CD4-positive, CD25-positive, alpha-beta regulatory T cell (primary cell): ENCODE results near the gene RAB3A. TPM values are rescaled to one million over a fixed set of nuclear protein-coding genes. Genes with fewer than 3 reads are reported as not detected.
A peak's percentile ranks its signal among the peaks of the same experiment; 100 is the strongest.

Experiments used
- ATAC-seq, 2 donors: fragments of 150-1000 bp; cut with Tn5 transposase; one replicate each; pipeline ENCODE4 v1.10.0; 2021; ENCODE audit warnings: low read depth in 2 of 2, moderate number of reproducible peaks in 2 of 2, moderate library complexity in 1 of 2
- DNase-seq, 3 donors: peaks; one replicate each; pipeline versions ENCODE4 v3.0.0 to v3.0.0-alpha.2; 2012 to 2022; ENCODE audit warnings: mixed read lengths in 1 of 3
- H3K27ac ChIP-seq: one replicate; pipeline ENCODE4 v1.7.0; 2013; ENCODE audit warnings: mild to moderate bottlenecking, low read length; ENCODE audit not compliant: insufficient read depth, poor library complexity, severe bottlenecking
- H3K27me3 ChIP-seq: one replicate; pipeline ENCODE4 v1.7.0; 2013; ENCODE audit warnings: low read length; ENCODE audit not compliant: control insufficient read depth, insufficient read depth
- H3K36me3 ChIP-seq: one replicate; pipeline ENCODE4 v1.7.0; 2013; ENCODE audit warnings: mild to moderate bottlenecking, low read length, moderate library complexity; ENCODE audit not compliant: control insufficient read depth, insufficient read depth
- H3K4me1 ChIP-seq: 2 replicates; pipeline ENCODE4 v1.7.0; 2013; ENCODE audit warnings: mild to moderate bottlenecking, low read length; ENCODE audit not compliant: insufficient read depth, control insufficient read depth, poor library complexity, severe bottlenecking
- H3K4me3 ChIP-seq: one replicate; pipeline ENCODE4 v1.7.0; 2013; ENCODE audit warnings: low read depth, mild to moderate bottlenecking, low read length, moderate library complexity
- H3K9me3 ChIP-seq, 2 experiments: 1 replicate in 1 of 2; 2 replicates in 1 of 2; pipeline ENCODE4 v1.7.0; 2013; ENCODE audit warnings: low read length in 2 of 2, mild to moderate bottlenecking in 1 of 2, moderate library complexity in 1 of 2; ENCODE audit not compliant: control insufficient read depth in 2 of 2
- H3K27ac Mint-ChIP-seq, 3 donors: one replicate each; pipeline ENCODE4 v1.8.0; 2020 to 2022; ENCODE audit warnings: mild to moderate bottlenecking in 3 of 3, mixed read lengths in 3 of 3, moderate library complexity in 2 of 3
- H3K27me3 Mint-ChIP-seq: one replicate; pipeline ENCODE4 v1.8.0; 2022; ENCODE audit warnings: mild to moderate bottlenecking, mixed read lengths
- H3K36me3 Mint-ChIP-seq: one replicate; pipeline ENCODE4 v1.8.0; 2020; ENCODE audit warnings: mixed read lengths
- H3K4me1 Mint-ChIP-seq, 4 donors: one replicate each; pipeline ENCODE4 v1.8.0; 2020 to 2022; ENCODE audit warnings: mixed read lengths in 4 of 4, mild to moderate bottlenecking in 1 of 4
- H3K4me3 Mint-ChIP-seq, 4 donors: one replicate each; pipeline ENCODE4 v1.8.0; 2020 to 2022; ENCODE audit warnings: mild to moderate bottlenecking in 4 of 4, mixed read lengths in 4 of 4, moderate library complexity in 3 of 4
- H3K9me3 Mint-ChIP-seq, 7 donors: one replicate each; pipeline ENCODE4 v1.8.0; 2020 to 2022; ENCODE audit warnings: mixed read lengths in 7 of 7, mild to moderate bottlenecking in 3 of 7, moderate library complexity in 2 of 7
- polyA plus RNA-seq, 4 donors: library from polyadenylated mRNA; unstranded; fragments of 300-500 nt; fragmentation: Illumina TruSeq; gene quantifications; one replicate each; pipeline ENCODE4 v1.2.3, GENCODE V29; 2021
- total RNA-seq: library from RNA; stranded (reverse); gene quantifications from one replicate; pipeline ENCODE4 v1.2.3, GENCODE V29; 2022

Gene RAB3A
- total and polyA plus RNA-seq, 5 donors from 2014 or later = 0.87 to 5.1 (median 1.4) TPM

DNA sequence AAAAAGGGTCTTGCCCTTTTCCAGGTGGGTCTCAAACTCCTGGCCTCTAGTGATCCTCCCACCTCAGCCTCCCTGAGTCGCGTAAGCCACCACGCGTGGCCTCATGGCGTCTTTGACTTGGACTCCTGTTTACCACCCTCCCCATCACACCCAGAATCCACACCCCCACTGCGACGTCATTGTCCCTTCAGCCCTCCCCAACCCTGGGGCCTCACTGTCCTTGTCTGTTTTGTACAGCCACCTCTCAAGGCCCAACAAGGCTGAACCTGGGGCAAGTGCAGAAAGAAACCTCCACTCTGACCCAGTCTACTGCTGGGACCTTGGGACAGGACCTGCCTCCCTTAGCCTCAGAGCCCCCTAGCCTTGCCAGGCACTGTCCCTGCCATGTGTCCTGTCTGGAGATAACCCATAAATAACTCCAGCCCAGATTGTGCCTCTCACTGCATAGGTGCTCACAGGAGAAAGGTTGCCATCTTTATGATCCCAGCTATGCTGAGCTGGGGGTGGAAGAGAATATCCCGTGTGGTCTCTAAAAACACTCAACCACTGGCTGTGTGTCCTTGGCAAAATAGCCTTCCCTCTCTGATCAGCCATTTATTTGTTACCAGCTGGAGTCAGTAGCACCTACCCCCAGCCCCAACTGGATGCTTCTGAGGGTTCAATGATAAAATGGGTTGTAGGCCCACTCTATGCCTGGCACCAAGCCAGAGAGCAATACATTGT lies 32.1 kb downstream of the RAB3A start:
- H3K4me1 Mint-ChIP-seq = peaks cover 3 to 25% (median 12%) of the 10 kb centered on the region in 4 donors
- H3K27me3 Mint-ChIP-seq = no peaks in the 10 kb centered on the region
- DNase-seq (no peak), ATAC-seq (no peak)
- Histone ChIP-seq H3K9me3 (no peaks in the 10 kb centered on the region), H3K4me3 (no peak overlapping the region), H3K36me3 (peaks cover 3% of the 10 kb centered on the region), H3K27me3 (no peaks in the 10 kb centered on the region), H3K27ac (no peak overlapping the region), H3K4me1 (peaks cover 8% of the 10 kb centered on the region)
- peak overlapping the region in 2 of 3 donors; percentile 76 to 87 for H3K27ac Mint-ChIP-seq
- peaks cover 5% of the 10 kb centered on the region for H3K36me3 Mint-ChIP-seq
- H3K4me3 Mint-ChIP-seq = peak overlapping the region in 3 of 4 donors; percentile 22 to 64 (median 41)
- no peaks in the 10 kb centered on the region for H3K9me3 Mint-ChIP-seq

- peaks cover 3% of the 10 kb centered on the region for H3K36me3 ChIP-seq
- H3K4me3 ChIP-seq = no peak overlapping the region
- H3K4me3 Mint-ChIP-seq = peak overlapping the region in 1 of 4 donors; percentile 27
- no peaks in the 10 kb centered on the region for H3K27me3 ChIP-seq
- peaks cover 3 to 25% (median 12%) of the 10 kb centered on the region in 4 donors for H3K4me1 Mint-ChIP-seq
- no peak for DNase-seq
- peaks cover 8% of the 10 kb centered on the region for H3K4me1 ChIP-seq
- no peak for ATAC-seq
- H3K9me3 ChIP-seq = no peaks in the 10 kb centered on the region
- H3K27ac Mint-ChIP-seq = peak overlapping the region in 2 of 3 donors; percentile 32 to 86
- H3K36me3 Mint-ChIP-seq = peaks cover 9% of the 10 kb centered on the region
- peaks cover 0 to 2% (median 0%) of the 10 kb centered on the region in 7 donors for H3K9me3 Mint-ChIP-seq
- H3K27me3 Mint-ChIP-seq = no peaks in the 10 kb centered on the region
- no peak overlapping the region for H3K27ac ChIP-seq
Observed at GRCh38 chr19:18170714-18171255, 33.1 kb downstream of the RAB3A start.

- Histone ChIP-seq H3K27ac (no peak overlapping the region), H3K4me3 (no peak overlapping the region), H3K4me1 (no peaks in the 10 kb centered on the region), H3K9me3 (no peaks in the 10 kb centered on the region), H3K36me3 (peaks cover 3% of the 10 kb centered on the region), H3K27me3 (no peaks in the 10 kb centered on the region)
- ATAC-seq (no peak), DNase-seq (no peak)
- Mint-ChIP-seq H3K27ac (no peak overlapping the region), H3K4me3 (no peak overlapping the region), H3K27me3 (no peaks in the 10 kb centered on the region), H3K9me3 (peaks cover 0 to 2% (median 0%) of the 10 kb centered on the region in 7 donors), H3K36me3 (peaks cover 12% of the 10 kb centered on the region), H3K4me1 (peaks cover 0 to 13% (median 6%) of the 10 kb centered on the region in 4 donors)
Observed at GRCh38 chr19:18168673-18169381, 35.0 kb downstream of the RAB3A start.

DNA sequence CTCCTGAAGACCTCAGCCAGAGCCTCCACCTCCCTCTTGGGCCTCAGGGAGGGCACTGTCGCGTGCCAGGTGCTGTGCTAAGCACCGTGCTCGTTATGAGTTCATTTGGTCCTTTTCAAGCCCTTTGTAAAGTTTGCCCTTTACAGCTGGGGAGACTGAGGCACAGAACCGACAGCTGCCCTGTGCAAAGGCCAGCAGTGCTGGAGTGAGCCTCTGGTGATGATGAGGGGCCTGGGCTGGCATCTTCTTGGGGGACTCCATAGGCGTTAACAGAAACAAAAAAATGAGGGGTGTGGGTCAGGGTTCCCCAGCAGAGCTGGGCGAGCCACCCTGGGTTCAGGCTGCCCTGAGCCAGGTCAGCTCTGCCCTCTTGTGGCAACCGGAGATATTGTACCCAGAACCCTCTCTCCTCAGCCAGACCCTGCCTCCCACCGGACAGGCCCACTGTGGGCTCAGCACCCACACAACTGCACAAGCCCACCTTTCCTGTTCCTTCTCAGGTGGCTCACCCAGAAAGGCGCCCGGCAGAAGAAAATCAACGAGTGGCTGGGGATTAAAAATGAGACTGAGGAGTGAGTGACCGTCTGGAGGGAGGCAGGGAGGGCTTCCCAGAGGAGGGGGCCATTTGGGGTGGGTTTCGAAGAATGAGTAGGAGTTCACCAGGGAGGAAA lies 35.7 kb downstream of the RAB3A start:
- Mint-ChIP-seq H3K9me3 (peaks cover 0 to 2% (median 0%) of the 10 kb centered on the region in 7 donors), H3K36me3 (peaks cover 12% of the 10 kb centered on the region), H3K27me3 (no peaks in the 10 kb centered on the region), H3K27ac (peak overlapping the region in 1 of 3 donors; percentile 47), H3K4me1 (peaks cover 0 to 8% (median 5%) of the 10 kb centered on the region in 4 donors), H3K4me3 (peak overlapping the region in 2 of 4 donors; percentile 32 to 61)
- H3K27me3 ChIP-seq = no peaks in the 10 kb centered on the region
- no peak overlapping the region for H3K27ac ChIP-seq
- peaks cover 8% of the 10 kb centered on the region for H3K36me3 ChIP-seq
- no peak overlapping the region for H3K4me3 ChIP-seq
- ATAC-seq (peak; percentile 61 to 79), DNase-seq (peak; percentile 42 to 64 (median 52))
- no peaks in the 10 kb centered on the region for H3K9me3 ChIP-seq
- no peaks in the 10 kb centered on the region for H3K4me1 ChIP-seq

DNA sequence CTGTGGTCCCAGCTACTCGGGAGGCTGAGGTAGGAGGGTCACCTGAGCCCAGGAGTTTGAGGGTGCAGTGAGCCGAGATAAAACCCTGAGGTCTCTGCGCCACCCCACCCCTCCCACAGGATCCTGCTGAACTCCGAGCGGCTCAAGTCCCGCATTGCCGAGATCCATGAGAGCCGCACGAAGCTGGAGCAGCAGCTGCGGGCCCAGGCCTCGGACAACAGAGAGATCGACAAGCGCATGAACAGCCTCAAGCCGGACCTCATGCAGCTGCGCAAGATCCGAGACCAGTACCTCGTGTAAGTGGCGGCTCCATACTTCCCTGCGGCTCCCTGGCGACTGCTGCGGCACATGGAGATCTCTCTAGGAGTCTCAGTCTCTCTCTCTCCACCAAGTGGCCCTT lies 36.8 kb downstream of the RAB3A start:
- DNase-seq (no peak), ATAC-seq (no peak)
- H3K27me3 ChIP-seq = no peaks in the 10 kb centered on the region
- H3K36me3 ChIP-seq = peaks cover 12% of the 10 kb centered on the region
- Mint-ChIP-seq H3K4me3 (no peak overlapping the region), H3K27me3 (no peaks in the 10 kb centered on the region), H3K9me3 (peaks cover 0 to 2% (median 0%) of the 10 kb centered on the region in 7 donors), H3K4me1 (peaks cover 0 to 5% (median 5%) of the 10 kb centered on the region in 4 donors), H3K27ac (peak overlapping the region in 1 of 3 donors; percentile 52), H3K36me3 (peaks cover 12% of the 10 kb centered on the region)
- H3K9me3 ChIP-seq = no peaks in the 10 kb centered on the region
- no peak overlapping the region for H3K27ac ChIP-seq
- H3K4me3 ChIP-seq = no peak overlapping the region
- H3K4me1 ChIP-seq = no peaks in the 10 kb centered on the region

DNA sequence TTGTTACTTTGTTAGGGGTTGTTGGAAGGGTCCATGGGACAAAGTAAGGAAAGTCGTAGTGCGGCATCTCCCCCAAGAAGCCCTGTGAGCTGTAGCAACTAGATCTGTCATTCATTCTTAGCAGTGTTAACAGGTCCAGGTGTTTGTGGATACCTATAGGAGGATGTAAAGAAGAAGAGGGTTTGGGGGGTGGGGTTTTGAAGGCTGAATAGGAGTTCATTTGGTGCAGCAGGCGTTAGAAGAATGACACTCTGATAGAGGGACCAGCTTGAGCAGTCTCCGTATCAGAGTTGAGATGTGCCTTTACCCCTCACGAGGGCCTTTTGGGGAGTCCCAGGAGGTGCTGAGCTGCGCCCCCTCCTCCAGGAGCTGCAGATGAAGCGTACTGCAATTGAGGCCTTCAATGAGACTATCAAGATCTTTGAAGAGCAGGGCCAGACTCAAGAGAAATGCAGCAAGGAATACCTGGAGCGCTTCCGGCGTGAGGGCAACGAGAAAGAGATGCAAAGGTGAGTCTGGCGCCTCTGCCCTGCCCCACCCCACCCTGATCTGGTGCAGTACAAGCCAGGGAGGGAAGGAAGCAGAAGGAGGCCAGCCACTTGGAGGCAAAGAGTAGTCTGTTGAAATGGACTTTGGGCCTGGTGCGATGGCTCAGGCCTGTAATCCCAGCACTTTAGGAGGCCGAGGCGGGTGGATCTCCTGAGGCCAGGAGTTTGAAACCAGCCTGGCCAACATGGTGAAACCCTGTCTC lies 37.9 kb downstream of the RAB3A start:
- H3K27me3 Mint-ChIP-seq = no peaks in the 10 kb centered on the region
- Histone ChIP-seq H3K27ac (no peak overlapping the region), H3K27me3 (no peaks in the 10 kb centered on the region), H3K4me3 (no peak overlapping the region), H3K36me3 (peaks cover 12% of the 10 kb centered on the region), H3K9me3 (no peaks in the 10 kb centered on the region), H3K4me1 (peaks cover 5% of the 10 kb centered on the region)
- peaks cover 12% of the 10 kb centered on the region for H3K36me3 Mint-ChIP-seq
- H3K4me3 Mint-ChIP-seq = no peak overlapping the region
- no peak for DNase-seq
- no peak overlapping the region for H3K27ac Mint-ChIP-seq
- H3K9me3 Mint-ChIP-seq = peaks cover 0 to 2% (median 0%) of the 10 kb centered on the region in 7 donors
- peaks cover 0 to 5% (median 5%) of the 10 kb centered on the region in 4 donors for H3K4me1 Mint-ChIP-seq
- no peak for ATAC-seq

DNA sequence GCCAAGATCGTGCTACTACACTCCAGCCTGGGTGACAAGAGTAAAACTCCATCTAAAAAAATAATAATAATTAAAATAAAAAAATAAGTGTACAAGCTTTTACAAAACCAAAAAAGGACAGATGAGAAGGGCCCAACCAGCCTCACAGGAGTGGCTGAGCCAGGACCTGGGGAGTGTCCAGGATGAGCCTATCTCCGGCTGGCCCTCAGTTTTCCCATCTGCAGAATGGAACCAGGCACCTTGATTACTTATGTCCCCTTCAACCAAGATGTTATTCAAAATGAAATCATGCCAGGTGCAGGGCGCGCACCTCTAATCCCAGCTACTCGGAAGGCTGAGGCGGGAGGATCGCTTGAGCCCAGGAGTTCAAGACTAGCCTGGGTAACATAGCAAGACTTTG lies 39.8 kb downstream of the RAB3A start:
- H3K9me3 Mint-ChIP-seq = peaks cover 0 to 2% (median 0%) of the 10 kb centered on the region in 7 donors
- DNase-seq (no peak), ATAC-seq (no peak)
- peak overlapping the region in 1 of 3 donors; percentile 86 for H3K27ac Mint-ChIP-seq
- peaks cover 15% of the 10 kb centered on the region for H3K36me3 Mint-ChIP-seq
- H3K27me3 ChIP-seq = no peaks in the 10 kb centered on the region
- peaks cover 12% of the 10 kb centered on the region for H3K36me3 ChIP-seq
- H3K4me1 ChIP-seq = peaks cover 9% of the 10 kb centered on the region
- H3K4me3 Mint-ChIP-seq = no peak overlapping the region
- no peak overlapping the region for H3K27ac ChIP-seq
- no peak overlapping the region for H3K4me3 ChIP-seq
- H3K4me1 Mint-ChIP-seq = peaks cover 0 to 11% (median 5%) of the 10 kb centered on the region in 4 donors
- no peaks in the 10 kb centered on the region for H3K9me3 ChIP-seq
- no peaks in the 10 kb centered on the region for H3K27me3 Mint-ChIP-seq
